Ovary (tissue), 3 donors: ENCODE data around the gene CSRP3.

ENCODE experiments used
- CTCF ChIP-seq, 3 donors: fragments of 450-650 bp in 2 of 3; fragments of 200-600 bp in 1 of 3; IDR thresholded peaks; one replicate each; pipeline versions ENCODE4 v1.5.1 to v1.8.0; 2016 to 2022; ENCODE audit warnings: antibody characterized with exemption in 3 of 3, mild to moderate bottlenecking in 1 of 3
- EP300 ChIP-seq: sonication (generic); formaldehyde crosslinking; IDR thresholded peaks from one replicate; pipeline ENCODE4 v1.6.1; 2017; ENCODE audit warnings: antibody characterized with exemption
- POLR2A ChIP-seq: fragments of 450-650 bp; IDR thresholded peaks from one replicate; pipeline ENCODE4 v1.6.1; 2017; ENCODE audit warnings: antibody characterized with exemption, mild to moderate bottlenecking, moderate library complexity
- donor health status: DM: no; HTN: no; CAD: no.

- TF ChIP-seq CTCF (IDR thresholded peaks at IDR 0.05) (no peak), POLR2A (no peak), EP300 (no peak)
Measured at GRCh38 chr11:19201737-19202605, at the start of gene CSRP3.
